K562 (cell line): Measurements from ENCODE around the gene PFKL. TPM values are rescaled to one million over a fixed set of nuclear protein-coding genes. Genes with fewer than 3 reads are reported as not detected.

ENCODE experiments used
- ATAC-seq: fragments of 200-7000 bp; cut with Tn5 transposase; 3 replicates; pipeline ENCODE4 v1.9.1; 2020; ENCODE audit warnings: moderate library complexity
- BruUV-seq: library from RNA; stranded (reverse); fragments of 400-500 nt; replicated peaks from 2 replicates; lab custom pipeline; 2021; lab: Mats Ljungman, UMichigan
- CTCF ChIA-PET: fragments of 300-600 bp; formaldehyde crosslinking; extraction: SDS; loops from one replicate; lab custom pipeline; 2021; ENCODE audit warnings: low intra/inter-chr PET ratio; lab: Yijun Ruan, JAX
- POLR2A ChIA-PET: fragments of 300-600, 350-650 bp; sonication (Branson Sonifier 250); formaldehyde crosslinking; extraction: SDS; loops from one replicate; lab custom pipeline; 2021; ENCODE audit warnings: antibody characterized with exemption, inconsistent platforms; lab: Yijun Ruan, JAX
- DNase-seq, 4 experiments: peaks; one replicate each; pipeline versions ENCODE4 v3.0.0 to v3.0.0-alpha.2; 2011 to 2018; ENCODE audit warnings: low spot score in 3 of 4, mixed read lengths in 3 of 4; ENCODE audit errors: extremely low read depth in 1 of 4
- FAIRE-seq: peaks from 2 replicates; lab custom pipeline; 2011; peaks lifted over from hg19 to GRCh38; lab: Jason Lieb, UNC
- H2AFZ ChIP-seq: 2 replicates; pipeline ENCODE4 v1.6.0; 2011; ENCODE audit warnings: low read depth, low read length, control low read depth, inconsistent platforms
- H3K27ac ChIP-seq: fragments of 200-600 bp; 3 replicates; pipeline ENCODE4 v1.8.0; 2011; ENCODE audit warnings: low read depth, mild to moderate bottlenecking, control low read depth, inconsistent platforms, low read length, moderate library complexity, mixed read lengths; ENCODE audit errors: extremely low read depth
- H3K27me3 ChIP-seq, 2 experiments: fragments of 300-600 bp in 1 of 2; 2 replicates in 1 of 2; 3 replicates in 1 of 2; pipeline versions ENCODE4 v1.6.0 to v1.8.0; 2011; ENCODE audit warnings: inconsistent platforms in 2 of 2, low read length in 2 of 2, mild to moderate bottlenecking in 1 of 2, mixed read lengths in 1 of 2, moderate library complexity in 1 of 2; ENCODE audit not compliant: control insufficient read depth in 2 of 2, insufficient read depth in 2 of 2
- H3K36me3 ChIP-seq: fragments of 300-600 bp; 3 replicates; pipeline ENCODE4 v1.8.0; 2011; ENCODE audit warnings: mild to moderate bottlenecking, low read length, inconsistent platforms; ENCODE audit not compliant: control insufficient read depth, insufficient read depth
- H3K4me1 ChIP-seq, 2 experiments: fragments of 200-600 bp in 1 of 2; replicated peaks in 1 of 2; 2 replicates in 1 of 2; 3 replicates in 1 of 2; pipeline versions ENCODE4 v1.5.1 to v1.8.0; 2011; ENCODE audit warnings: inconsistent platforms in 2 of 2, low read length in 2 of 2, mild to moderate bottlenecking in 1 of 2, mixed read lengths in 1 of 2, moderate library complexity in 1 of 2; ENCODE audit not compliant: control insufficient read depth in 2 of 2, insufficient read depth in 2 of 2
- H3K4me2 ChIP-seq: 2 replicates; pipeline ENCODE4 v1.6.1; 2011; ENCODE audit warnings: low read length, control low read depth, inconsistent platforms, mixed read lengths; ENCODE audit not compliant: insufficient read depth
- H3K4me3 ChIP-seq: fragments of 200-600 bp; sonication (generic), shearing (Covaris generic); 2 replicates; pipeline ENCODE4 v1.5.1; 2016; ENCODE audit warnings: control low read depth, inconsistent platforms
- H3K79me2 ChIP-seq: fragments of 200-600 bp; 3 replicates; pipeline ENCODE4 v1.8.0; 2011; ENCODE audit warnings: low read length, inconsistent platforms; ENCODE audit not compliant: control insufficient read depth, insufficient read depth
- H3K9ac ChIP-seq, 2 experiments: 2 replicates each; pipeline versions ENCODE4 v1.6.0 to v1.6.1; 2011; ENCODE audit warnings: low read depth in 2 of 2, low read length in 2 of 2, control low read depth in 1 of 2, inconsistent platforms in 1 of 2, mild to moderate bottlenecking in 1 of 2, mixed read lengths in 1 of 2; ENCODE audit not compliant: insufficient read depth in 1 of 2
- H3K9me1 ChIP-seq: one replicate; pipeline ENCODE4 v1.6.0; 2011; ENCODE audit warnings: inconsistent platforms, mild to moderate bottlenecking, low read length, moderate library complexity; ENCODE audit not compliant: control insufficient read depth, insufficient read depth
- H3K9me3 ChIP-seq: replicated peaks from 2 replicates; pipeline ENCODE4 v1.5.1; 2011; ENCODE audit warnings: low read depth, low read length, inconsistent platforms; ENCODE audit not compliant: control insufficient read depth, insufficient read depth
- H4K20me1 ChIP-seq: replicated peaks from 2 replicates; pipeline ENCODE4 v1.6.1; 2011; ENCODE audit warnings: low read length, inconsistent platforms, mixed read lengths; ENCODE audit not compliant: control insufficient read depth, insufficient read depth
- BCLAF1 ChIP-seq, 2 experiments: fragments of 450-650 bp in 1 of 2; IDR thresholded peaks; 2 replicates each; pipeline ENCODE4 v1.6.1; 2011 to 2017; ENCODE audit warnings: low read depth in 2 of 2, antibody characterized with exemption in 1 of 2, borderline replicate concordance in 1 of 2, low read length in 1 of 2, mild to moderate bottlenecking in 1 of 2, mixed read lengths in 1 of 2; ENCODE audit not compliant: control insufficient read depth in 1 of 2
- CBX5 ChIP-seq: IDR thresholded peaks from 2 replicates; pipeline ENCODE4 v1.6.1; 2014; ENCODE audit warnings: low read depth, borderline replicate concordance
- CREB3L1 ChIP-seq: fragments of 450-650 bp; IDR thresholded peaks from 2 replicates; pipeline ENCODE4 v1.6.1; 2014; ENCODE audit warnings: low read depth, mild to moderate bottlenecking, moderate library complexity, borderline replicate concordance
- CREBBP ChIP-seq: IDR thresholded peaks from one replicate; pipeline ENCODE4 v1.6.1; 2012; ENCODE audit warnings: low read depth, mild to moderate bottlenecking, control low read depth, inconsistent platforms, low read length
- FOXJ2 ChIP-seq: fragments of 200-800 bp; sonication (Bioruptor generic); IDR thresholded peaks from 2 replicates; pipeline ENCODE4 v1.6.1; 2016; ENCODE audit warnings: missing genetic modification characterization, missing compliant biosample characterization
- MTF1 ChIP-seq: fragments of 250-450 bp; sonication (Bioruptor Pico); IDR thresholded peaks from 2 replicates; pipeline ENCODE4 v1.9.0; 2021; ENCODE audit warnings: moderate library complexity, mild to moderate bottlenecking, inconsistent platforms, borderline replicate concordance
- NCOA4 ChIP-seq: fragments of 450-650 bp; IDR thresholded peaks from 2 replicates; pipeline ENCODE4 v1.6.1; 2018; ENCODE audit warnings: mild to moderate bottlenecking; ENCODE audit not compliant: partially characterized antibody
- NONO ChIP-seq, 2 experiments: fragments of 200-400 bp in 1 of 2; fragments of 450-650 bp in 1 of 2; formaldehyde crosslinking in 1 of 2; IDR thresholded peaks; 2 replicates each; pipeline ENCODE4 v1.6.1; 2017; ENCODE audit warnings: low read depth in 2 of 2, mild to moderate bottlenecking in 2 of 2, moderate library complexity in 2 of 2, low read length in 1 of 2
- PHTF2 ChIP-seq: fragments of 250-450 bp; sonication (Bioruptor Pico); IDR thresholded peaks from 2 replicates; pipeline ENCODE4 v1.5.0; 2021; ENCODE audit warnings: mild to moderate bottlenecking
- PTRF ChIP-seq: fragments of 450-650 bp; IDR thresholded peaks from 2 replicates; pipeline ENCODE4 v1.6.1; 2016; ENCODE audit warnings: mild to moderate bottlenecking, missing genetic modification characterization, missing compliant biosample characterization
- SMC3 ChIP-seq: conservative IDR thresholded peaks from 2 replicates; pipeline ENCODE4 v1.6.1; 2011; ENCODE audit warnings: low read depth, low read length, improper control_type of control experiment; ENCODE audit not compliant: insufficient read depth
- TAF9B ChIP-seq: fragments of 450-650 bp; IDR thresholded peaks from 2 replicates; pipeline ENCODE4 v1.6.1; 2018; ENCODE audit warnings: mild to moderate bottlenecking; ENCODE audit not compliant: partially characterized antibody
- TBL1XR1 ChIP-seq, 2 experiments: IDR thresholded peaks; 2 replicates each; pipeline ENCODE4 v1.6.1; 2012; ENCODE audit warnings: improper control_type of control experiment in 2 of 2, low read length in 2 of 2, mild to moderate bottlenecking in 1 of 2
- ZNF165 ChIP-seq: fragments of 250-450 bp; sonication (Bioruptor Pico); IDR thresholded peaks from 2 replicates; pipeline ENCODE4 v1.4.0; 2020; ENCODE audit warnings: borderline replicate concordance
- ZNF699 ChIP-seq: fragments of 250-450 bp; sonication (Bioruptor Pico); IDR thresholded peaks from 2 replicates; pipeline ENCODE4 v1.8.0; 2021; ENCODE audit warnings: mild to moderate bottlenecking, moderate library complexity; ENCODE audit not compliant: insufficient replicate concordance
- WGBS: fragments of 100-300 bp; shearing (Covaris generic); methylation state at CpG from one replicate; pipeline ENCODE4 v1.1.6; 2016; ENCODE audit warnings: low coverage, mixed read lengths; ENCODE audit not compliant: insufficient coverage; ENCODE audit errors: missing lambda C conversion rate; 5-methylcytosine and 5-hydroxymethylcytosine counted together
- in situ Hi-C: fragments of 300-500 bp; cut with MboI; formaldehyde crosslinking; loops from 4 replicates; pipeline ENCODE4 v1.15.0; 2018; ENCODE audit warnings: inconsistent platforms, mixed read lengths
- intact Hi-C: fragments of 100-400 bp; cut with micrococcal nuclease; formaldehyde crosslinking; loops from 2 replicates; pipeline ENCODE4 v1.14.2; 2022
- polyA plus RNA-seq, 8 experiments: library from polyadenylated mRNA; depleted of rRNA in 4 of 8; stranded (reverse) in 5 of 8; unstranded in 3 of 8; fragments of >200 nt; fragmentation: Nextera tagmentation in 2 of 8; fragmentation: Illumina TruSeq in 1 of 8; extraction: Ambion mirVana in 2 of 8; extraction: Trizol in 1 of 8; gene quantifications; 2 replicates each; pipeline versions ENCODE4 v1.2.1 to v1.2.3, GENCODE V29; 2011 to 2014; ENCODE audit warnings: inconsistent platforms in 1 of 8, missing spikeins in 1 of 8
- total RNA-seq, 7 experiments: library from RNA; depleted of rRNA in 6 of 7; stranded (reverse); fragments of >200 nt in 6 of 7; fragmentation: Illumina TruSeq in 2 of 7; extraction: Trizol in 2 of 7; gene quantifications; 2 replicates each; pipeline versions ENCODE4 v1.2.1 to v1.2.3, GENCODE V29; 2011 to 2021; ENCODE audit warnings: low replicate concordance in 1 of 7

PFKL gene
- total and polyA plus RNA-seq, 9 of the 15 experiments (the other 6 are each of a cell fraction or from before 2014, with no cell fraction given), result 1.1 to 124 (median 45.6) TPM

GRCh38 chr21:44296916-44297315 lies 2.9 kb upstream of the PFKL start:
- Histone ChIP-seq H3K4me1 (peaks cover 13 to 76% of the 10 kb centered on the region in 2 experiments), H3K27ac (no peak overlapping the region), H3K36me3 (no peaks in the 10 kb centered on the region; the same call in 2 of the 3 replicates), H3K9ac (no peak overlapping the region), H3K4me3 (no peak overlapping the region), H3K9me3 (no peaks in the 10 kb centered on the region), H3K79me2 (peaks cover 20% of the 10 kb centered on the region), H3K9me1 (peaks cover 8% of the 10 kb centered on the region), H2AFZ (no peak overlapping the region), H4K20me1 (peaks cover 15% of the 10 kb centered on the region), H3K27me3 (peaks cover under 1 to 15% of the 10 kb centered on the region in 2 experiments; a peak in 2 of 5 replicates), H3K4me2 (no peak overlapping the region)
- ChIA-PET POLR2A (interaction anchor here (0.6 to 0.9 kb wide), 3 partner anchors 10 to 324 kb away, joined by 3 to 5 read pairs (median 4); no protein-coding TSS in a partner anchor), CTCF (no interaction called here)
- DNase-seq (no peak), ATAC-seq (no peak), FAIRE-seq (no peak)
- 19% methylated on average over 12 of the region's 13 CpGs for WGBS
- no TSS peak for BruUV-seq
- in situ Hi-C loops, result loop anchor here (25.0 kb wide), 1 partner anchor 135 kb away; no protein-coding TSS in a partner anchor
- intact Hi-C loops, result loop anchor here (2.0 kb wide), 1 partner anchor 284 kb away; the partner anchor contains the start of gene TRAPPC10
- no peak for TF ChIP-seq CREBBP
- TF ChIP-seq TAF9B, result no peak
- no peak for TF ChIP-seq PTRF (tag)
- no peak for TF ChIP-seq SMC3
- no peak for TF ChIP-seq CBX5
- TF ChIP-seq PHTF2 (CRISPR knock-in tag), result no peak
- TF ChIP-seq ZNF699, result no peak
- TF ChIP-seq FOXJ2, result no peak
- TF ChIP-seq BCLAF1 (IDR thresholded peaks at IDR 0.05; ENCODE audit: borderline replicate concordance in 1 of 2, control insufficient read depth in 1 of 2, low read depth in 2 of 2, low read length in 1 of 2), result no peak
- TF ChIP-seq CREB3L1, result no peak
- no peak for TF ChIP-seq NCOA4
- TF ChIP-seq ZNF165 (CRISPR knock-in tag), result no peak
- TF ChIP-seq NONO (IDR thresholded peaks at IDR 0.05; ENCODE audit: low read depth in 2 of 2, low read length in 1 of 2), result no peak
- no peak for TF ChIP-seq TBL1XR1 (IDR thresholded peaks at IDR 0.05; ENCODE audit: low read length in 2 of 2)
- no peak for TF ChIP-seq MTF1 (CRISPR knock-in tag)
